Ovary (tissue), 3 donors: ENCODE measurements around the gene RPS6KA3.

Experiments
- POLR2A ChIP-seq: fragments of 450-650 bp; IDR thresholded peaks from one replicate; pipeline ENCODE4 v1.6.1; 2017; ENCODE audit warnings: antibody characterized with exemption, mild to moderate bottlenecking, moderate library complexity
- TF ChIP-seq, protein P1 (sequence below), 3 donors: fragments of 450-650 bp in 2 of 3; fragments of 200-600 bp in 1 of 3; IDR thresholded peaks; one replicate each; pipeline versions ENCODE4 v1.5.1 to v1.8.0; 2016 to 2022; ENCODE audit warnings: antibody characterized with exemption in 3 of 3, mild to moderate bottlenecking in 1 of 3
- donor health status: DM: no; HTN: no; CAD: no.

DNA sequence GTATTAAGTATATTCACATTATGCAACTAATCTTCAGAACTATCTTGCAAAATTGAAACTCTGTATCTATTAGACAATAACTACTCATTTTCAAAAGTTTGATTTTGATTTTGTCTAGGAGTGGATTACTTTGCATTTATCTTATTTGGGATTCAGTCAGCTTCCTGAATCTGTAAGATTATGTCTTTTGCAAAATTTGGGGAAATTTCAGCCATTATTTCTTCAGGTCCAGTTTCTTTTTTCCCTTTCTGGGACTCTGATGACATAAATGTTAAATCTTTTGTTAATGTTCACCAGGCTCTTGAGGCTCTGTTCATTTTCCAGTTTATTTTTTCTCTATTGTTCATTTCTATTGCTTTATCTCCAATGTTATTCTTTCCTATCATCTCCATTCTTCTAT lies 15.0 kb downstream of the RPS6KA3 start:
- no peak for TF ChIP-seq POLR2A
- TF ChIP-seq, protein P1, sequence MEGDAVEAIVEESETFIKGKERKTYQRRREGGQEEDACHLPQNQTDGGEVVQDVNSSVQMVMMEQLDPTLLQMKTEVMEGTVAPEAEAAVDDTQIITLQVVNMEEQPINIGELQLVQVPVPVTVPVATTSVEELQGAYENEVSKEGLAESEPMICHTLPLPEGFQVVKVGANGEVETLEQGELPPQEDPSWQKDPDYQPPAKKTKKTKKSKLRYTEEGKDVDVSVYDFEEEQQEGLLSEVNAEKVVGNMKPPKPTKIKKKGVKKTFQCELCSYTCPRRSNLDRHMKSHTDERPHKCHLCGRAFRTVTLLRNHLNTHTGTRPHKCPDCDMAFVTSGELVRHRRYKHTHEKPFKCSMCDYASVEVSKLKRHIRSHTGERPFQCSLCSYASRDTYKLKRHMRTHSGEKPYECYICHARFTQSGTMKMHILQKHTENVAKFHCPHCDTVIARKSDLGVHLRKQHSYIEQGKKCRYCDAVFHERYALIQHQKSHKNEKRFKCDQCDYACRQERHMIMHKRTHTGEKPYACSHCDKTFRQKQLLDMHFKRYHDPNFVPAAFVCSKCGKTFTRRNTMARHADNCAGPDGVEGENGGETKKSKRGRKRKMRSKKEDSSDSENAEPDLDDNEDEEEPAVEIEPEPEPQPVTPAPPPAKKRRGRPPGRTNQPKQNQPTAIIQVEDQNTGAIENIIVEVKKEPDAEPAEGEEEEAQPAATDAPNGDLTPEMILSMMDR (IDR thresholded peaks at IDR 0.05) = no peak
